ENCODE measurements around the gene BOK. TPM values are rescaled to one million over a fixed set of nuclear protein-coding genes. Genes with fewer than 3 reads are reported as not detected.

Gene BOK
- total and polyA plus RNA-seq, 4 donors = 11.8 to 44.3 (median 29.1) TPM

GRCh38 chr2:241560162-241560882 lies 1.8 kb downstream of the BOK start:
- no peak overlapping the region for H3K9ac ChIP-seq (ENCODE audit: insufficient read depth in 1 of 2, low read length in 2 of 2)
- peak overlapping the region in 1 of 2 donors; percentile 4 for H3K27ac ChIP-seq (ENCODE audit: low read depth in 1 of 2, low read length in 1 of 2)

GRCh38 chr2:241560883-241561474 lies 2.4 kb downstream of the BOK start:
- H3K4me1 ChIP-seq (ENCODE audit: control insufficient read depth in 5 of 5, insufficient read depth in 5 of 5, low read length in 5 of 5) = peaks cover 0 to 36% (median 18%) of the 10 kb centered on the region in 5 donors
- no peaks in the 10 kb centered on the region for H3K27me3 ChIP-seq (ENCODE audit: control insufficient read depth in 3 of 3, insufficient read depth in 3 of 3, low read length in 2 of 3)
- no peak overlapping the region for H3K9ac ChIP-seq (ENCODE audit: insufficient read depth in 1 of 2, low read length in 2 of 2)
- WGBS, 2 donors = 53 to 77% methylated on average over 17 to 19 of the region's 19 CpGs
- peaks cover 0 to 8% (median under 1%) of the 10 kb centered on the region in 4 donors for H3K36me3 ChIP-seq (ENCODE audit: control insufficient read depth in 4 of 4, insufficient read depth in 4 of 4, low read length in 4 of 4)
- H3K27ac ChIP-seq (ENCODE audit: low read depth in 1 of 2, low read length in 1 of 2) = peak overlapping the region in 1 of 2 donors; percentile 20
- DNase-seq (no peak), ATAC-seq (ENCODE audit: insufficient read depth, low FRiP score) (no peak)
- TF ChIP-seq, protein P1, sequence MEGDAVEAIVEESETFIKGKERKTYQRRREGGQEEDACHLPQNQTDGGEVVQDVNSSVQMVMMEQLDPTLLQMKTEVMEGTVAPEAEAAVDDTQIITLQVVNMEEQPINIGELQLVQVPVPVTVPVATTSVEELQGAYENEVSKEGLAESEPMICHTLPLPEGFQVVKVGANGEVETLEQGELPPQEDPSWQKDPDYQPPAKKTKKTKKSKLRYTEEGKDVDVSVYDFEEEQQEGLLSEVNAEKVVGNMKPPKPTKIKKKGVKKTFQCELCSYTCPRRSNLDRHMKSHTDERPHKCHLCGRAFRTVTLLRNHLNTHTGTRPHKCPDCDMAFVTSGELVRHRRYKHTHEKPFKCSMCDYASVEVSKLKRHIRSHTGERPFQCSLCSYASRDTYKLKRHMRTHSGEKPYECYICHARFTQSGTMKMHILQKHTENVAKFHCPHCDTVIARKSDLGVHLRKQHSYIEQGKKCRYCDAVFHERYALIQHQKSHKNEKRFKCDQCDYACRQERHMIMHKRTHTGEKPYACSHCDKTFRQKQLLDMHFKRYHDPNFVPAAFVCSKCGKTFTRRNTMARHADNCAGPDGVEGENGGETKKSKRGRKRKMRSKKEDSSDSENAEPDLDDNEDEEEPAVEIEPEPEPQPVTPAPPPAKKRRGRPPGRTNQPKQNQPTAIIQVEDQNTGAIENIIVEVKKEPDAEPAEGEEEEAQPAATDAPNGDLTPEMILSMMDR (IDR thresholded peaks at IDR 0.05; ENCODE audit: control extremely low read depth, extremely low read depth) = no peak
- H3K4me3 ChIP-seq = no peak overlapping the region
- H3K9me3 ChIP-seq (ENCODE audit: control insufficient read depth in 4 of 4, insufficient read depth in 3 of 4, low read length in 3 of 4) = no peaks in the 10 kb centered on the region

More at GRCh38 chr2:241560162-241560882, 1.8 kb downstream of the BOK start:
- TF ChIP-seq, protein P1 (IDR thresholded peaks at IDR 0.05; ENCODE audit: control extremely low read depth, extremely low read depth) = no peak
- 69 to 82% methylated on average over 18 of the region's 18 CpGs for WGBS, 2 donors
- Histone ChIP-seq H3K9me3 (ENCODE audit: control insufficient read depth in 4 of 4, insufficient read depth in 3 of 4, low read length in 3 of 4) (peaks cover 0 to 2% (median 0%) of the 10 kb centered on the region in 4 donors), H3K4me1 (ENCODE audit: control insufficient read depth in 5 of 5, insufficient read depth in 5 of 5, low read length in 5 of 5) (peaks cover 0 to 36% (median 18%) of the 10 kb centered on the region in 5 donors), H3K36me3 (ENCODE audit: control insufficient read depth in 4 of 4, insufficient read depth in 4 of 4, low read length in 4 of 4) (peaks cover 0 to 8% (median under 1%) of the 10 kb centered on the region in 4 donors), H3K27me3 (ENCODE audit: control insufficient read depth in 3 of 3, insufficient read depth in 3 of 3, low read length in 2 of 3) (no peaks in the 10 kb centered on the region), H3K4me3 (peak overlapping the region; percentile 75)
- DNase-seq (no peak), ATAC-seq (ENCODE audit: insufficient read depth, low FRiP score) (no peak)

GRCh38 chr2:241561832-241562231 lies 3.3 kb downstream of the BOK start:
- no peak overlapping the region for H3K9ac ChIP-seq (ENCODE audit: insufficient read depth in 1 of 2, low read length in 2 of 2)
- TF ChIP-seq, protein P1 (IDR thresholded peaks at IDR 0.05; ENCODE audit: control extremely low read depth, extremely low read depth) = no peak
- no peaks in the 10 kb centered on the region for H3K9me3 ChIP-seq (ENCODE audit: control insufficient read depth in 4 of 4, insufficient read depth in 3 of 4, low read length in 3 of 4)
- H3K27me3 ChIP-seq (ENCODE audit: control insufficient read depth in 3 of 3, insufficient read depth in 3 of 3, low read length in 2 of 3) = no peaks in the 10 kb centered on the region
- WGBS, 2 donors = 40 to 82% methylated on average over 18 of the region's 18 CpGs
- H3K4me3 ChIP-seq = no peak overlapping the region
- ATAC-seq (ENCODE audit: insufficient read depth, low FRiP score) (peak; percentile 33), DNase-seq (peak; percentile 56 to 79 (median 73))
- peaks cover 0 to 36% (median 18%) of the 10 kb centered on the region in 5 donors for H3K4me1 ChIP-seq (ENCODE audit: control insufficient read depth in 5 of 5, insufficient read depth in 5 of 5, low read length in 5 of 5)
- peak overlapping the region in 1 of 2 donors; percentile 8 for H3K27ac ChIP-seq (ENCODE audit: low read depth in 1 of 2, low read length in 1 of 2)
- peaks cover 0 to 8% (median under 1%) of the 10 kb centered on the region in 4 donors for H3K36me3 ChIP-seq (ENCODE audit: control insufficient read depth in 4 of 4, insufficient read depth in 4 of 4, low read length in 4 of 4)

Data from lung (tissue), 12 donors.